ENCODE measurements around the gene NDUFAB1.

The NDUFAB1 gene

GRCh38 chr16:23537390-23537789 lies 58.7 kb downstream of the NDUFAB1 start:
- Histone ChIP-seq H3K14ac (ENCODE audit: low read length in 2 of 2) (no peak overlapping the region), H3K79me1 (replicated peaks; ENCODE audit: low read length, poor library complexity, severe bottlenecking) (peaks cover 15% of the 10 kb centered on the region), H3K9me3 (ENCODE audit: control insufficient read depth, low read length) (no peaks in the 10 kb centered on the region), H3K27ac (ENCODE audit: low read length, poor library complexity, severe bottlenecking) (no peak overlapping the region), H3K4ac (ENCODE audit: low read depth in 1 of 2, low read length in 2 of 2) (no peak overlapping the region), H2BK15ac (ENCODE audit: low read depth, poor library complexity, severe bottlenecking) (no peak overlapping the region), H2AK5ac (ENCODE audit: low read length, severe bottlenecking) (no peak overlapping the region), H2AFZ (ENCODE audit: low read depth, low read length) (no peak overlapping the region), H4K91ac (ENCODE audit: low read length) (no peak overlapping the region), H4K8ac (ENCODE audit: low read length) (no peak overlapping the region), H3K18ac (ENCODE audit: low read depth in 1 of 2, low read length in 2 of 2) (no peak overlapping the region), H3K4me2 (ENCODE audit: low read length, poor library complexity, severe bottlenecking) (no peak overlapping the region), H2BK12ac (ENCODE audit: low read length in 2 of 2) (no peak overlapping the region), H2BK120ac (ENCODE audit: low read depth, low read length) (no peak overlapping the region), H2BK5ac (ENCODE audit: low read depth, low read length, poor library complexity, severe bottlenecking) (no peak overlapping the region), H3K23ac (ENCODE audit: low read length in 2 of 2) (no peak overlapping the region), H3K9ac (ENCODE audit: low read length) (no peak overlapping the region), H3K27me3 (ENCODE audit: control insufficient read depth in 1 of 2, insufficient read depth in 1 of 2, low read length in 2 of 2) (no peaks in the 10 kb centered on the region), H3K36me3 (ENCODE audit: control insufficient read depth in 1 of 2, insufficient read depth in 2 of 2, low read depth in 1 of 2, low read length in 2 of 2) (peaks cover 40 to 54% of the 10 kb centered on the region in 2 experiments), H3K4me3 (ENCODE audit: insufficient read depth in 1 of 2, low read depth in 1 of 2, low read length in 2 of 2) (no peak overlapping the region), H3K4me1 (ENCODE audit: control insufficient read depth, insufficient read depth, low read depth, low read length) (peaks cover 13% of the 10 kb centered on the region)
- 94% methylated on average over 1 of the region's 3 CpGs for WGBS
- DNase-seq, result no peak

DNA sequence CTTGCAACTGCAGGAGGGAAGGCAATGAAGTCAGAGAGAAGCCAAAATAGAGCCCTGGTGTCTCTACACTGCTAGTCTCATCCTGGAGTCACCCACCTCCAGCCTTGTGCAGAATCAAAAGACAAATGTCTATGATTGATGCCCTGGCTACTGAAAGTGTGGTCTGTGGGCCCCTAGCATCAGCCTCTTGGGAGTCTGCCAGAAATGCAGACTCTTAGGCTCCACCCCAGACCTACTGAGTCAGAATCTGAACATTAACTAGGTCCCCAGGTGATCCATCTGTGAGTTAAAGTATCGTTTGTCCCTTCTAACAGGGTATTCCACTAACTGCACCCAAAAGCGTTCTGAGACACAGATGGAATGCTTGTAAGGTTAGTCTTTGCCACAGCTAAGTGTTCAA lies 60.2 kb downstream of the NDUFAB1 start:
- Histone ChIP-seq H2AK5ac (ENCODE audit: low read length, severe bottlenecking) (no peak overlapping the region), H3K4me1 (ENCODE audit: control insufficient read depth, insufficient read depth, low read depth, low read length) (peaks cover 13% of the 10 kb centered on the region), H3K27ac (ENCODE audit: low read length, poor library complexity, severe bottlenecking) (peak overlapping the region; percentile 50), H3K9me3 (ENCODE audit: control insufficient read depth, low read length) (no peaks in the 10 kb centered on the region), H3K9ac (ENCODE audit: low read length) (no peak overlapping the region), H3K14ac (ENCODE audit: low read length in 2 of 2) (no peak overlapping the region), H2BK12ac (ENCODE audit: low read length in 2 of 2) (no peak overlapping the region), H3K27me3 (ENCODE audit: control insufficient read depth in 1 of 2, insufficient read depth in 1 of 2, low read length in 2 of 2) (no peaks in the 10 kb centered on the region), H3K4ac (ENCODE audit: low read depth in 1 of 2, low read length in 2 of 2) (no peak overlapping the region), H3K18ac (ENCODE audit: low read depth in 1 of 2, low read length in 2 of 2) (no peak overlapping the region), H2BK15ac (ENCODE audit: low read depth, poor library complexity, severe bottlenecking) (no peak overlapping the region), H3K23ac (ENCODE audit: low read length in 2 of 2) (no peak overlapping the region), H2BK5ac (ENCODE audit: low read depth, low read length, poor library complexity, severe bottlenecking) (no peak overlapping the region), H4K91ac (ENCODE audit: low read length) (no peak overlapping the region), H2BK120ac (ENCODE audit: low read depth, low read length) (no peak overlapping the region), H3K4me2 (ENCODE audit: low read length, poor library complexity, severe bottlenecking) (no peak overlapping the region), H3K79me1 (replicated peaks; ENCODE audit: low read length, poor library complexity, severe bottlenecking) (peaks cover 18% of the 10 kb centered on the region), H3K36me3 (ENCODE audit: control insufficient read depth in 1 of 2, insufficient read depth in 2 of 2, low read depth in 1 of 2, low read length in 2 of 2) (peaks cover 42 to 59% of the 10 kb centered on the region in 2 experiments), H3K4me3 (ENCODE audit: insufficient read depth in 1 of 2, low read depth in 1 of 2, low read length in 2 of 2) (no peak overlapping the region), H2AFZ (ENCODE audit: low read depth, low read length) (no peak overlapping the region), H4K8ac (ENCODE audit: low read length) (no peak overlapping the region)
- no peak for DNase-seq
- 100% methylated on average over 2 of the region's 2 CpGs for WGBS

GRCh38 chr16:23534868-23535860 lies 61.0 kb downstream of the NDUFAB1 start:
- H2BK15ac ChIP-seq (ENCODE audit: low read depth, poor library complexity, severe bottlenecking), result no peak overlapping the region
- H3K4me1 ChIP-seq (ENCODE audit: control insufficient read depth, insufficient read depth, low read depth, low read length), result peaks cover 13% of the 10 kb centered on the region
- peak overlapping the region; percentile 23 for H2AK5ac ChIP-seq (ENCODE audit: low read length, severe bottlenecking)
- H3K4ac ChIP-seq (ENCODE audit: low read depth in 1 of 2, low read length in 2 of 2), result no peak overlapping the region
- H3K27ac ChIP-seq (ENCODE audit: low read length, poor library complexity, severe bottlenecking), result peak overlapping the region; percentile 50
- no peak overlapping the region for H4K8ac ChIP-seq (ENCODE audit: low read length)
- H3K23ac ChIP-seq (ENCODE audit: low read length in 2 of 2), result no peak overlapping the region
- H2BK5ac ChIP-seq (ENCODE audit: low read depth, low read length, poor library complexity, severe bottlenecking), result no peak overlapping the region
- DNase-seq, result no peak
- peaks cover 46 to 52% of the 10 kb centered on the region in 2 experiments for H3K36me3 ChIP-seq (ENCODE audit: control insufficient read depth in 1 of 2, insufficient read depth in 2 of 2, low read depth in 1 of 2, low read length in 2 of 2)
- H3K18ac ChIP-seq (ENCODE audit: low read depth in 1 of 2, low read length in 2 of 2), result no peak overlapping the region
- H4K91ac ChIP-seq (ENCODE audit: low read length), result no peak overlapping the region
- no peak overlapping the region for H3K4me2 ChIP-seq (ENCODE audit: low read length, poor library complexity, severe bottlenecking)
- no peak overlapping the region for H2BK12ac ChIP-seq (ENCODE audit: low read length in 2 of 2)
- no peaks in the 10 kb centered on the region for H3K27me3 ChIP-seq (ENCODE audit: control insufficient read depth in 1 of 2, insufficient read depth in 1 of 2, low read length in 2 of 2)
- no peak overlapping the region for H2AFZ ChIP-seq (ENCODE audit: low read depth, low read length)
- H3K9me3 ChIP-seq (ENCODE audit: control insufficient read depth, low read length), result no peaks in the 10 kb centered on the region
- WGBS, result 98% methylated on average over 18 of the region's 19 CpGs
- H3K14ac ChIP-seq (ENCODE audit: low read length in 2 of 2), result no peak overlapping the region
- H3K79me1 ChIP-seq (replicated peaks; ENCODE audit: low read length, poor library complexity, severe bottlenecking), result peaks cover 16% of the 10 kb centered on the region
- H3K4me3 ChIP-seq (ENCODE audit: insufficient read depth in 1 of 2, low read depth in 1 of 2, low read length in 2 of 2), result no peak overlapping the region
- H3K9ac ChIP-seq (ENCODE audit: low read length), result no peak overlapping the region
- no peak overlapping the region for H2BK120ac ChIP-seq (ENCODE audit: low read depth, low read length)

DNA sequence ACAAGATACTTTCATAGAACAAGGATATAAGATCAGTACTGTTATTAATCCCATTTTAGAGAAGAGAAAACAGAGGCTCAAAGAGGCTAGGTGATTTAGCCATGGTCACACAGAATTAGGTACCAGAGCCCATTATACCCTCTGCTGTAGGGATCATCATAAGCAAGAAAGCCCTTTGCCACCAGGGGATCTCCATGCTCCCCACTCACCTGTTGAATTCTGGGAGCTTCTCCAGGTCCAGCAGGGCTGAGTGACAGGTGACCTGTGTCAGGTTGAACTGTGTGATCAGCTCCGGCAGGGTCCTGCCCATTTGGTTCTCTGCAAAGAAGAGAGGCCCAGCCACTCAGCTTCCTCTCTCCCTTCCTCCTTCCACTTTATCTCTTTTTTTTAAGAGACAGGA lies 63.7 kb downstream of the NDUFAB1 start:
- no peak overlapping the region for H3K4me2 ChIP-seq (ENCODE audit: low read length, poor library complexity, severe bottlenecking)
- peaks cover 10% of the 10 kb centered on the region for H3K79me1 ChIP-seq (replicated peaks; ENCODE audit: low read length, poor library complexity, severe bottlenecking)
- no peak overlapping the region for H2BK15ac ChIP-seq (ENCODE audit: low read depth, poor library complexity, severe bottlenecking)
- no peak overlapping the region for H3K4ac ChIP-seq (ENCODE audit: low read depth in 1 of 2, low read length in 2 of 2)
- no peak overlapping the region for H3K23ac ChIP-seq (ENCODE audit: low read length in 2 of 2)
- no peak overlapping the region for H2AFZ ChIP-seq (ENCODE audit: low read depth, low read length)
- H4K91ac ChIP-seq (ENCODE audit: low read length), result no peak overlapping the region
- no peak overlapping the region for H3K27ac ChIP-seq (ENCODE audit: low read length, poor library complexity, severe bottlenecking)
- no peak overlapping the region for H4K8ac ChIP-seq (ENCODE audit: low read length)
- H3K14ac ChIP-seq (ENCODE audit: low read length in 2 of 2), result no peak overlapping the region
- no peak overlapping the region for H2BK12ac ChIP-seq (ENCODE audit: low read length in 2 of 2)
- H3K4me1 ChIP-seq (ENCODE audit: control insufficient read depth, insufficient read depth, low read depth, low read length), result peaks cover 23% of the 10 kb centered on the region
- no peaks in the 10 kb centered on the region for H3K9me3 ChIP-seq (ENCODE audit: control insufficient read depth, low read length)
- no peaks in the 10 kb centered on the region for H3K27me3 ChIP-seq (ENCODE audit: control insufficient read depth in 1 of 2, insufficient read depth in 1 of 2, low read length in 2 of 2)
- no peak overlapping the region for H2BK5ac ChIP-seq (ENCODE audit: low read depth, low read length, poor library complexity, severe bottlenecking)
- no peak for DNase-seq
- H2BK120ac ChIP-seq (ENCODE audit: low read depth, low read length), result no peak overlapping the region
- peaks cover 50 to 64% of the 10 kb centered on the region in 2 experiments for H3K36me3 ChIP-seq (ENCODE audit: control insufficient read depth in 1 of 2, insufficient read depth in 2 of 2, low read depth in 1 of 2, low read length in 2 of 2)
- no peak overlapping the region for H3K4me3 ChIP-seq (ENCODE audit: insufficient read depth in 1 of 2, low read depth in 1 of 2, low read length in 2 of 2)
- 100% methylated on average over 1 of the region's 1 CpG for WGBS
- no peak overlapping the region for H2AK5ac ChIP-seq (ENCODE audit: low read length, severe bottlenecking)
- H3K18ac ChIP-seq (ENCODE audit: low read depth in 1 of 2, low read length in 2 of 2), result no peak overlapping the region
- no peak overlapping the region for H3K9ac ChIP-seq (ENCODE audit: low read length)

Data from mesenchymal stem cell (in vitro differentiated cells and primary cell).